Measurements from ENCODE around the gene RPS21. TPM values are rescaled to one million over a fixed set of nuclear protein-coding genes. Genes with fewer than 3 reads are reported as not detected.
A peak's percentile ranks its signal among the peaks of the same experiment; 100 is the strongest.

Gene RPS21
- polyA plus RNA-seq, 1 donor from 2014 or later = 1,633 TPM

DNA sequence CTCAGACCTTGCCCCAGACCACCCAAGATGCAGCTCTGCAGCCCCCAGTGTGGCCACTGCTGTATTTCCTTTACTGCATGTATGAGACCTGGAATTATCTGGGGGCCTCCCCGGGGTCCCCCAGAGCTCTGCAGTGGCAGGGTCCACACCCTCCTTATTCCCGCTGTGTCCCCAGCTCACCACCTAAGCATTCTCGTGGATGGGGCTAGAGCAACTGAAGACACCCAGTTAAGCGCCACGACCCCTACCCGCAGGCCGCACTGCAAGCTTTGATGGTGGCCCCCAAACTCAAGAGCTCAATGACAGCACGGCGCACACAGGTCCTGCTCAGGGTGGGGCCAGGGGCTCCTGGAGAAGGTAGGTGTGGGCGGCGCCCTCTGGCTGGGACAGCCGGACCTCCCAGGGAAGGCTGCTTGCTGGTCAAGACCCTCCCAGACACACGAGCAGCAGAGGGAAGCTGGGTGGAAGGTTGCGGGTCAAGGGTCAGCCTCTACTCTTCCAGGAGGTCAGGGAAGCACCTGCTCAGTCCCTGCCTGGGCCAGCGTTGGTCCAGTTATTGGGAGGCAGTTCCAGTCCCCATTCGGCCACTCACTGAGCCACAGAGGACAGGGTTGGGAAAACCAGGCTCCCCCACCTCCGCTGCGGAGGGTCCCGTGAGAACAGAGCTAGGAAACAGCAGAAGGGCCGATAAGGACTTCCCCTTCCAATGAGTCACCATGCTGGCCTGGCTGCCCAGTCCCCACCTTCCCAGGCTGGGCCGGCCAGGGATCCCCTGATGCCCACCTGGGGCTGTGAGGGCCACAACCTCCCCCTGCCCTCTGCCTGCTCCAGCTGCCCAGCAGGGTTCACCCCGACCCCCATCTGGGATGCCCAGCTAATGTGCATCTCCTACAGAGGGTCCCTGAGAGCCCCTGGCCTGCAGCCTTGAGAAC, 22.7 kb upstream of the RPS21 start:
- Histone ChIP-seq H3K9ac (ENCODE audit: low read length) (no peak overlapping the region), H3K9me3 (ENCODE audit: low read length) (no peaks in the 10 kb centered on the region), H2AFZ (ENCODE audit: low read depth, low read length) (no peak overlapping the region), H3K27me3 (ENCODE audit: insufficient read depth, low read depth, low read length) (no peaks in the 10 kb centered on the region), H3K36me3 (ENCODE audit: insufficient read depth, low read length) (no peaks in the 10 kb centered on the region), H3K4me2 (ENCODE audit: low read length) (no peak overlapping the region), H3K27ac (ENCODE audit: low read length) (no peak overlapping the region), H4K20me1 (ENCODE audit: insufficient read depth) (no peaks in the 10 kb centered on the region), H3F3A (ENCODE audit: insufficient read depth, low read length, poor library complexity, severe bottlenecking) (no peaks in the 10 kb centered on the region), H3K4me3 (ENCODE audit: low read length) (no peak overlapping the region), H3K79me2 (replicated peaks; ENCODE audit: insufficient read depth, low read length) (no peaks in the 10 kb centered on the region), H3K9me2 (ENCODE audit: insufficient read depth, low read length) (no peaks in the 10 kb centered on the region)
- TF ChIP-seq TAF1 (IDR thresholded peaks at IDR 0.05; ENCODE audit: low read depth) (no peak), REST (IDR thresholded peaks at IDR 0.05; ENCODE audit: borderline replicate concordance) (no peak), EP300 (conservative IDR thresholded peaks at IDR 0.05; ENCODE audit: poor library complexity, severe bottlenecking) (no peak), SMC3 (conservative IDR thresholded peaks at IDR 0.05; ENCODE audit: poor library complexity) (no peak), EZH2 (IDR thresholded peaks at IDR 0.05; ENCODE audit: borderline replicate concordance, insufficient read depth, low read length, poor library complexity, severe bottlenecking) (no peak), MXI1 (conservative IDR thresholded peaks at IDR 0.05; ENCODE audit: poor library complexity, severe bottlenecking) (no peak), POLR2AphosphoS5 (IDR thresholded peaks at IDR 0.05) (no peak), RAD21 (conservative IDR thresholded peaks at IDR 0.05) (no peak)
- TF ChIP-seq, protein P1, sequence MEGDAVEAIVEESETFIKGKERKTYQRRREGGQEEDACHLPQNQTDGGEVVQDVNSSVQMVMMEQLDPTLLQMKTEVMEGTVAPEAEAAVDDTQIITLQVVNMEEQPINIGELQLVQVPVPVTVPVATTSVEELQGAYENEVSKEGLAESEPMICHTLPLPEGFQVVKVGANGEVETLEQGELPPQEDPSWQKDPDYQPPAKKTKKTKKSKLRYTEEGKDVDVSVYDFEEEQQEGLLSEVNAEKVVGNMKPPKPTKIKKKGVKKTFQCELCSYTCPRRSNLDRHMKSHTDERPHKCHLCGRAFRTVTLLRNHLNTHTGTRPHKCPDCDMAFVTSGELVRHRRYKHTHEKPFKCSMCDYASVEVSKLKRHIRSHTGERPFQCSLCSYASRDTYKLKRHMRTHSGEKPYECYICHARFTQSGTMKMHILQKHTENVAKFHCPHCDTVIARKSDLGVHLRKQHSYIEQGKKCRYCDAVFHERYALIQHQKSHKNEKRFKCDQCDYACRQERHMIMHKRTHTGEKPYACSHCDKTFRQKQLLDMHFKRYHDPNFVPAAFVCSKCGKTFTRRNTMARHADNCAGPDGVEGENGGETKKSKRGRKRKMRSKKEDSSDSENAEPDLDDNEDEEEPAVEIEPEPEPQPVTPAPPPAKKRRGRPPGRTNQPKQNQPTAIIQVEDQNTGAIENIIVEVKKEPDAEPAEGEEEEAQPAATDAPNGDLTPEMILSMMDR (IDR thresholded peaks at IDR 0.05; ENCODE audit: poor library complexity, severe bottlenecking) = no peak

GRCh38 chr20:62364911-62365736, 21.8 kb upstream of the RPS21 start:
- H3K79me2 ChIP-seq (replicated peaks; ENCODE audit: insufficient read depth, low read length) = no peaks in the 10 kb centered on the region
- H3K4me3 ChIP-seq (ENCODE audit: low read length) = peak overlapping the region; percentile 85
- no peak overlapping the region for H3K4me2 ChIP-seq (ENCODE audit: low read length)
- H3K9ac ChIP-seq (ENCODE audit: low read length) = no peak overlapping the region
- H2AFZ ChIP-seq (ENCODE audit: low read depth, low read length) = no peak overlapping the region
- H3F3A ChIP-seq (ENCODE audit: insufficient read depth, low read length, poor library complexity, severe bottlenecking) = no peaks in the 10 kb centered on the region
- H3K27ac ChIP-seq (ENCODE audit: low read length) = no peak overlapping the region
- TF ChIP-seq POLR2AphosphoS5 (IDR thresholded peaks at IDR 0.05) = no peak
- TF ChIP-seq EZH2 (IDR thresholded peaks at IDR 0.05; ENCODE audit: borderline replicate concordance, insufficient read depth, low read length, poor library complexity, severe bottlenecking) = no peak
- TF ChIP-seq, protein P1 (IDR thresholded peaks at IDR 0.05; ENCODE audit: poor library complexity, severe bottlenecking) = no peak
- no peak for TF ChIP-seq MXI1 (conservative IDR thresholded peaks at IDR 0.05; ENCODE audit: poor library complexity, severe bottlenecking)
- no peak for TF ChIP-seq SMC3 (conservative IDR thresholded peaks at IDR 0.05; ENCODE audit: poor library complexity)
- TF ChIP-seq TAF1 (IDR thresholded peaks at IDR 0.05; ENCODE audit: low read depth) = no peak
- no peak for TF ChIP-seq EP300 (conservative IDR thresholded peaks at IDR 0.05; ENCODE audit: poor library complexity, severe bottlenecking)
- TF ChIP-seq REST (IDR thresholded peaks at IDR 0.05; ENCODE audit: borderline replicate concordance) = no peak
- no peak for TF ChIP-seq RAD21 (conservative IDR thresholded peaks at IDR 0.05)
- no peaks in the 10 kb centered on the region for H4K20me1 ChIP-seq (ENCODE audit: insufficient read depth)
- H3K27me3 ChIP-seq (ENCODE audit: insufficient read depth, low read depth, low read length) = no peaks in the 10 kb centered on the region
- no peaks in the 10 kb centered on the region for H3K9me3 ChIP-seq (ENCODE audit: low read length)
- no peaks in the 10 kb centered on the region for H3K36me3 ChIP-seq (ENCODE audit: insufficient read depth, low read length)
- no peaks in the 10 kb centered on the region for H3K9me2 ChIP-seq (ENCODE audit: insufficient read depth, low read length)

Measured in neural cell (in vitro differentiated cells).